Head of caudate nucleus (tissue), 42 donors: ENCODE data around the gene NEURL1.
A peak's percentile ranks its signal among the peaks of the same experiment; 100 is the strongest.
"Not testable (repeated sequence)": the region's sequence is repeated elsewhere in the genome, so short reads cannot be mapped to it uniquely, and the experiment has no call there.

Source experiments
- DNase-seq, 42 donors: peaks; one replicate each; pipeline versions ENCODE4 v3.0.0 to v3.0.0-alpha.2; 2020 to 2021; ENCODE audit warnings: mixed read lengths in 7 of 42
- intact Hi-C: fragments of 100-400 bp; cut with DNase I; formaldehyde crosslinking; loops from one replicate; pipeline ENCODE4 v1.15.0; 2022

The NEURL1 gene

GRCh38 chr10:103619424-103620351 lies 126.2 kb downstream of the NEURL1 start:
- peak in 1 of 42 donors; percentile 46 for DNase-seq
- intact Hi-C loops, result loop anchor here (10.0 kb wide), 1 partner anchor 45 kb away; no protein-coding TSS in a partner anchor

- DNase-seq, result peak in 5 of 42 donors; percentile 41 to 66 (median 44)
These were observed 126.8 kb downstream of the NEURL1 start for GRCh38 chr10:103620352-103620740.

GRCh38 chr10:103620891-103621782 lies 127.6 kb downstream of the NEURL1 start:
- intact Hi-C loops, result no loop called here
- DNase-seq, result no peak

More at GRCh38 chr10:103620352-103620740, 126.8 kb downstream of the NEURL1 start:
- intact Hi-C loops, result no loop called here

GRCh38 chr10:103621783-103622125 lies 128.2 kb downstream of the NEURL1 start:
- intact Hi-C loops, result no loop called here
- DNase-seq, result peak in 8 of 42 donors; percentile 41 to 63 (median 51)

- intact Hi-C loops, result no loop called here
- no peak for DNase-seq
These were observed 128.8 kb downstream of the NEURL1 start for GRCh38 chr10:103622286-103622685.

- intact Hi-C loops, result no loop called here
- DNase-seq, result peak in 1 of 42 donors; percentile 13
These were observed 129.6 kb downstream of the NEURL1 start for GRCh38 chr10:103622935-103623574.

- intact Hi-C loops, result no loop called here
These were observed 132.7 kb downstream of the NEURL1 start for GRCh38 chr10:103626178-103626577.

GRCh38 chr10:103627111-103627892 lies 133.8 kb downstream of the NEURL1 start:
- DNase-seq, result peak in 1 of 42 donors; percentile 16
- intact Hi-C loops, result no loop called here

More at GRCh38 chr10:103626178-103626577, 132.7 kb downstream of the NEURL1 start:
- peak in 19 of 42 donors; percentile 10 to 73 (median 54) for DNase-seq

GRCh38 chr10:103627893-103628292 lies 134.4 kb downstream of the NEURL1 start:
- peak in 1 of 42 donors; percentile 12 for DNase-seq

GRCh38 chr10:103629581-103629980 lies 136.1 kb downstream of the NEURL1 start:
- no peak for DNase-seq
- intact Hi-C loops, result no loop called here

More at GRCh38 chr10:103627893-103628292, 134.4 kb downstream of the NEURL1 start:
- intact Hi-C loops, result no loop called here

- DNase-seq, result peak in 1 of 42 donors; percentile 16
- intact Hi-C loops, result no loop called here
These were observed 136.7 kb downstream of the NEURL1 start for GRCh38 chr10:103630156-103630555.

GRCh38 chr10:103632247-103632642 lies 138.7 kb downstream of the NEURL1 start:
- intact Hi-C loops, result no loop called here
- no peak for DNase-seq

GRCh38 chr10:103632871-103633270 lies 139.4 kb downstream of the NEURL1 start:
- DNase-seq, intact Hi-C loops: not testable (repeated sequence)

- DNase-seq, result no peak
- intact Hi-C loops, result no loop called here
These were observed 140.3 kb downstream of the NEURL1 start for GRCh38 chr10:103633846-103634245.

- intact Hi-C loops, result no loop called here
- DNase-seq, result peak in 1 of 42 donors; percentile 12
These were observed 142.1 kb downstream of the NEURL1 start for GRCh38 chr10:103635580-103635979.

GRCh38 chr10:103636492-103636891 lies 143.0 kb downstream of the NEURL1 start:
- intact Hi-C loops, result no loop called here
- peak in 2 of 42 donors; percentile 31 to 47 for DNase-seq

- peak in 1 of 42 donors; percentile 22 for DNase-seq
- intact Hi-C loops, result no loop called here
These were observed 143.5 kb downstream of the NEURL1 start for GRCh38 chr10:103637011-103637410.

GRCh38 chr10:103637927-103638557 lies 144.5 kb downstream of the NEURL1 start:
- intact Hi-C loops, result no loop called here
- peak in 20 of 42 donors; percentile 24 to 72 (median 52) for DNase-seq
